HCT116 (cell line): ENCODE data around the gene SYNGAP1. TPM values are rescaled to one million over a fixed set of nuclear protein-coding genes. Genes with fewer than 3 reads are reported as not detected.

Experiments
- ATAC-seq: fragments of 200-7000 bp; cut with Tn5 transposase; 2 replicates; pipeline ENCODE4 v1.9.1; 2020; ENCODE audit warnings: mild to moderate bottlenecking, moderate library complexity
- BruUV-seq: library from RNA; stranded (reverse); fragments of 400-500 nt; replicated peaks from 2 replicates; lab custom pipeline; 2021; lab: Mats Ljungman, UMichigan
- CTCF ChIA-PET: fragments of 300-600 bp; sonication (Branson Sonifier 250); formaldehyde crosslinking; loops from one replicate; lab custom pipeline; 2021; ENCODE audit warnings: antibody characterized with exemption; lab: Charles Lee
- POLR2A ChIA-PET: fragments of 300-600, 350-600 bp; sonication (Branson Sonifier 250); formaldehyde crosslinking; loops from one replicate; lab custom pipeline; 2021; ENCODE audit warnings: antibody characterized with exemption; lab: Charles Lee
- RAD21 ChIA-PET, 2 experiments: fragments of 300-600 bp; sonication (Branson Sonifier 250); formaldehyde crosslinking; loops; one replicate each; lab custom pipeline; 2023; ENCODE audit warnings: low total read pairs in 2 of 2; ENCODE audit not compliant: uncharacterized antibody in 2 of 2, unreplicated experiment in 2 of 2, low non-redundant PET in 1 of 2; lab: Charles Lee
- DNase-seq: peaks from one replicate; pipeline ENCODE4 v3.0.0-alpha.2; 2010; ENCODE audit warnings: low read depth, low spot score
- H2AFZ ChIP-seq: fragments of 200-600 bp; shearing (Covaris generic), sonication (generic); 2 replicates; pipeline ENCODE4 v1.6.1; 2017; ENCODE audit warnings: low read depth, mixed run types, mixed read lengths, antibody characterized with exemption, low read length; ENCODE audit not compliant: poor library complexity, severe bottlenecking
- H3K27ac ChIP-seq: 2 replicates; pipeline ENCODE4 v1.5.1; 2012; ENCODE audit warnings: low read depth, low read length
- H3K27me3 ChIP-seq: fragments of 200-600 bp; sonication (generic); 2 replicates; pipeline ENCODE4 v1.6.1; 2016; ENCODE audit warnings: mixed run types, low read length, mixed read lengths; ENCODE audit not compliant: insufficient read depth
- H3K36me3 ChIP-seq, 2 experiments: fragments of 200-500 bp in 1 of 2; fragments of 200-600 bp in 1 of 2; sonication (Bioruptor generic) in 1 of 2; sonication (generic) in 1 of 2; 2 replicates each; pipeline versions ENCODE4 v1.5.1 to v1.6.1; 2014 to 2016; ENCODE audit warnings: low read length in 2 of 2, inconsistent platforms in 1 of 2, mixed read lengths in 1 of 2, mixed run types in 1 of 2; ENCODE audit not compliant: insufficient read depth in 2 of 2, control insufficient read depth in 1 of 2
- H3K4me1 ChIP-seq, 2 experiments: fragments of 200-600 bp in 1 of 2; sonication (generic) in 1 of 2; 2 replicates each; pipeline versions ENCODE4 v1.5.1 to v1.6.1; 2012 to 2017; ENCODE audit warnings: low read length in 2 of 2, inconsistent platforms in 1 of 2, mild to moderate bottlenecking in 1 of 2, mixed read lengths in 1 of 2, mixed run types in 1 of 2, moderate library complexity in 1 of 2; ENCODE audit not compliant: insufficient read depth in 2 of 2, control insufficient read depth in 1 of 2
- H3K4me2 ChIP-seq: fragments of 200-600 bp; sonication (generic); 2 replicates; pipeline ENCODE4 v1.6.1; 2017; ENCODE audit warnings: mixed run types, low read length, mixed read lengths
- H3K4me3 ChIP-seq, 2 experiments: fragments of 200-600 bp in 1 of 2; sonication (generic) in 1 of 2; replicated peaks in 1 of 2; 2 replicates each; pipeline ENCODE4 v1.5.1; 2011 to 2016; ENCODE audit warnings: low read length in 2 of 2, control low read depth in 1 of 2, low read depth in 1 of 2, mild to moderate bottlenecking in 1 of 2, mixed read lengths in 1 of 2, mixed run types in 1 of 2
- H3K79me2 ChIP-seq: fragments of 200-600 bp; sonication (generic); 2 replicates; pipeline ENCODE4 v1.6.1; 2017; ENCODE audit warnings: mild to moderate bottlenecking, mixed run types, low read length, moderate library complexity, mixed read lengths; ENCODE audit not compliant: insufficient read depth
- H3K9ac ChIP-seq: fragments of 200-600 bp; sonication (generic); 2 replicates; pipeline ENCODE4 v1.6.1; 2016; ENCODE audit warnings: low read length, mixed read lengths
- H3K9me2 ChIP-seq: fragments of 200-600 bp; sonication (generic), shearing (Covaris generic); 2 replicates; pipeline ENCODE4 v1.6.1; 2017; ENCODE audit warnings: mixed run types, mild to moderate bottlenecking, moderate library complexity; ENCODE audit not compliant: insufficient read depth
- H3K9me3 ChIP-seq, 2 experiments: fragments of 200-500 bp in 1 of 2; fragments of 200-600 bp in 1 of 2; sonication (Bioruptor generic) in 1 of 2; sonication (generic) in 1 of 2; 2 replicates each; pipeline ENCODE4 v1.6.1; 2014 to 2017; ENCODE audit warnings: low read length in 2 of 2, mixed read lengths in 2 of 2, inconsistent platforms in 1 of 2, low read depth in 1 of 2, mild to moderate bottlenecking in 1 of 2, mixed run types in 1 of 2, moderate library complexity in 1 of 2; ENCODE audit not compliant: control insufficient read depth in 1 of 2, insufficient read depth in 1 of 2
- H4K20me1 ChIP-seq: fragments of 200-600 bp; sonication (generic), shearing (Covaris generic); 2 replicates; pipeline ENCODE4 v1.6.1; 2017; ENCODE audit warnings: mixed run types, mild to moderate bottlenecking, moderate library complexity; ENCODE audit not compliant: insufficient read depth
- CEBPB ChIP-seq: IDR thresholded peaks from 2 replicates; pipeline ENCODE4 v1.6.1; 2012; ENCODE audit warnings: low read depth
- JUND ChIP-seq: IDR thresholded peaks from 2 replicates; pipeline ENCODE4 v1.6.1; 2012
- POLR2AphosphoS5 ChIP-seq: IDR thresholded peaks from 2 replicates; pipeline ENCODE4 v1.6.1; 2011; ENCODE audit warnings: mild to moderate bottlenecking, low read depth, low read length, moderate library complexity
- REST ChIP-seq: IDR thresholded peaks from 2 replicates; pipeline ENCODE4 v1.6.1; 2012; ENCODE audit warnings: low read depth
- SP1 ChIP-seq: IDR thresholded peaks from 2 replicates; pipeline ENCODE4 v1.6.1; 2012; ENCODE audit warnings: low read depth
- TCF7L2 ChIP-seq: IDR thresholded peaks from 2 replicates; pipeline ENCODE4 v1.7.0; 2011; ENCODE audit warnings: borderline replicate concordance, inconsistent platforms; ENCODE audit not compliant: insufficient read depth, insufficient read length; ENCODE audit errors: extremely low read depth
- YY1 ChIP-seq: IDR thresholded peaks from 2 replicates; pipeline ENCODE4 v1.6.1; 2011; ENCODE audit warnings: low read length, low read depth, moderate library complexity, mild to moderate bottlenecking; ENCODE audit not compliant: insufficient replicate concordance; ENCODE audit errors: extremely low read depth
- intact Hi-C: fragments of 100-400 bp; cut with micrococcal nuclease; formaldehyde crosslinking; loops from 2 replicates; pipeline ENCODE4 v1.10.0; 2022
- total RNA-seq: library from RNA; stranded (reverse); gene quantifications from one replicate; pipeline ENCODE4 v1.2.1, GENCODE V29; 2021; ENCODE audit not compliant: unreplicated experiment
- TF ChIP-seq, protein P1 (sequence below): IDR thresholded peaks from 2 replicates; pipeline ENCODE4 v1.6.1; 2012

Gene SYNGAP1
- total RNA-seq, 1 experiment from 2014 or later: 11.5 TPM

GRCh38 chr6:33392595-33392948 lies 27.3 kb upstream of the SYNGAP1 start (continued):
- TF ChIP-seq REST (no peak), SP1 (no peak)

GRCh38 chr6:33392979-33393378 lies 26.9 kb upstream of the SYNGAP1 start:
- BruUV-seq: no TSS peak
- peak overlapping the region; percentile 87 to 97 for H3K4me3 ChIP-seq
- H3K36me3 ChIP-seq: peaks cover 0 to 13% of the 10 kb centered on the region in 2 experiments; a peak in 1 of 4 replicates
- H4K20me1 ChIP-seq: no peaks in the 10 kb centered on the region; the same call in 1 of the 2 replicates
- ATAC-seq: no peak
- CTCF ChIA-PET: interaction anchor here (0.6 kb wide), 1 partner anchor 14 kb away, joined by 3 read pairs; no protein-coding TSS in a partner anchor
- RAD21 ChIA-PET: no interaction called here
- peaks cover 62% of the 10 kb centered on the region for H3K79me2 ChIP-seq
- H2AFZ ChIP-seq: no peak overlapping the region
- H3K27me3 ChIP-seq: no peaks in the 10 kb centered on the region
- TF ChIP-seq, protein P1, sequence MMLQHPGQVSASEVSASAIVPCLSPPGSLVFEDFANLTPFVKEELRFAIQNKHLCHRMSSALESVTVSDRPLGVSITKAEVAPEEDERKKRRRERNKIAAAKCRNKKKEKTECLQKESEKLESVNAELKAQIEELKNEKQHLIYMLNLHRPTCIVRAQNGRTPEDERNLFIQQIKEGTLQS: no peak
- TF ChIP-seq YY1 (no peak), POLR2AphosphoS5 (no peak), TCF7L2 (no peak), CEBPB (no peak), JUND (no peak)
- TF ChIP-seq, all 23 proteins: peak for 0
- POLR2A ChIA-PET: no interaction called here
- DNase-seq: no peak
- Histone ChIP-seq H3K9me3 (no peaks in the 10 kb centered on the region), H3K4me1 (peaks cover 11 to 28% of the 10 kb centered on the region in 2 experiments), H3K9ac (peak overlapping the region; percentile 91), H3K9me2 (no peaks in the 10 kb centered on the region), H3K4me2 (peak overlapping the region; percentile 79), H3K27ac (no peak overlapping the region; the same call in 1 of the 2 replicates)
- intact Hi-C loops: loop anchor here (5.0 kb wide), 1 partner anchor 106 kb away; the partner anchor contains the start of genes PFDN6 and WDR46
